Measurements from ENCODE around the gene TXNDC2.

TXNDC2 gene

DNA sequence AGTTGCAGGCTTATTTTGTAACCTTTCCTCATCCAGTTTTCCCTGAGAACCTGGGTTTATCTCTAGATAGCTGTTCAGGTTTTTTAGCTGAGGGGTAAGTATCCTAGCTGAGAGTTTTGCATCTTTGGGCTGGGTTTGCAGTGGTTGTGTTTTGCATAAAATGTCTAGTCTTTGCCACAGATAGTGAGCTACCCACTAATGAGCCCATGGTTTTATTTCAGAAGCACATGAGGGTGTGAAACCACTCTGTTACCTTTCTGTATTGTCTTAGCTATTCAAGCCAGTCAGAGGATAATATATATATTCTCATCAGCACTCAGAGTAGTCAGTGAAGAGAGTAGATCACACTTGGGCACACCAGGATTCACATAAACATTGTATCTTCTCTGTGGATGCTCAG is 24.6 kb upstream of the TXNDC2 start:
- no peak for DNase-seq

DNA sequence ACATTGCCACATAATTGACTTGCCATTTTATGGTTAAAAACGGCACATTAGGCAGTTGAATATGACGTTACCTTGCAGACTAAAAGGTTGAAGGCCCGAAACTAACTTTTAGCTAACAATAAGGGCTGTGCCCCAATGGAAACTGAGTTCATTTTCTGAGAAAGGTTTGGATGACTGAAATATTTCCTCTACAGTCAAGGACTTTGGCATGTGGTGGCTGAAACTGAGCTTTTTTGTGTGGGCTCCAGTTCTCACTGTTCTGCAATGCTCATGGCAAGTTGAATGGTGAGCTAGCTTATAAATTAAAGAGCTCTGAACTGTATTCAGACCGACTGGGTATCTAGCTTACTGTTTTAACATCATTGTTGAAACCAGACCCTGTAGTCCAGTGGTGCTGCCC is 23.8 kb upstream of the TXNDC2 start:
- no peak for DNase-seq

DNA sequence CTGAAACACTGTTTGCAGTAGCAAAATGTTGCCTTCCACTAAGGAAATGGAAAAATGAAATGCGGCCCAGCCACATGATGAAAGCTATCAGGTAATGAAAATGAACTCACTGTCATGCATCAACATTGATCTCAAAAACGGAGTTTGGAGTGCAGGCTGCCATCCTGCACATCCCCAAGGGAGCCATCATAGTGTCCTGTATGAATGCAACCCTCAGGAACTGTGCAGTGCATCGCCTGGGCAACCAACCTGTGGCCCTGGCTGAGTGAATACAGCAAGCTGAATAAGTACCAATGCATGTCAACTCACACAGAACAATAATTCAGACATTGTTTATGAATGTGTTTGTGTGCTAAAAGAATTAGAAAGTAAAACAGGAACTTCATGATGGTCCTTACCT is 23.1 kb upstream of the TXNDC2 start:
- DNase-seq, result no peak

DNA sequence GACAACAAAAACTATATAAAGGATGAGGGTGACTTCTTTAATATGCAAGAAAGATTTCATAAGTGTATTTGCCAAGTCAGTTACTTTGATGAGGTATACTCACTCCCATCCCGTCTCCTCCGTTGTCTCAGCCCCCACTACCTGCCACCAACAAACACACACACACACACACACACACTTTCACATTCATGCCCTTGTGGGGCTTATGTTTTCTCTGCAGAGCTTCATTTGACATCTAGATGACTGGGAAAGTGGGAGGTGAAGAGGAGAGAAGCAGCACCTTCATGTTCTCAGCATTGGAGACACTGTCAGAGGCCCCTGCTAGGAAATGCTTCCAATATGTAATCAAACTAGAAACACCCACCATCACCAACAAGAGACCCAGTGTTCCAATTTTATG is 22.5 kb upstream of the TXNDC2 start:
- no peak for DNase-seq

DNA sequence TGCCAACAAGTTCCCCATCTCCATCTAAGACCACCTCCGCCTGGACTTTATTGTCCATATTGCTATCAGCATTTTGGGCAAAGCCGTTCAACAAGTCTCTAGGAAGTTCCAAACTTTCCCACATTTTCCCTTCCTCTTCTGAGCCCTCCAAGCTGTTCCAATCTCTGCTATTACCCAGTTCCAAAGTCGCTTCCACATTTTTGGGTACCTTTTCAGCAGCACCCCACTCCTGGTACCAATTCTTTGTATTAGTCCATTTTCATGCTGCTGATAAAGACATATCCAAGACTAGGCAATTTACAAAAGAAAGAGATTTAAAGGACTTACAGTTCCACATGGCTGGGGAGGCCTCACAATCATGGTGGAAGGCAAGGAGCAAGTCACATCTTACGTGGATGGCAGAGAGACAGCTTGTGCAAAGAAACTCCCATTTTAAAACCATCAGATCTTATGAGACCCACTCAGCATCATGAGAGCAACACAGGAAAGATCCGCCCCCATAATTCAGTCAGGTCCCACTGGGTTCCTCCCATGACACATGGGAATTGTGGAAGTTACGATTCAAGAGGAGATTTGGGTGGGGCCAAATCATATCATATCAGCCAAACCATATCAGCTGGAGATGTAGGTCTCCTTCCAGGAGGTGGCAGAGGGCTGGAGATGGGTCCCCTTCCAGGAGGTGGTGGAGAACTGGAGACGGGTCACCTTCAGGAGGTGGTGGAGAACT is 19.8 kb upstream of the TXNDC2 start:
- DNase-seq, result no peak

DNA sequence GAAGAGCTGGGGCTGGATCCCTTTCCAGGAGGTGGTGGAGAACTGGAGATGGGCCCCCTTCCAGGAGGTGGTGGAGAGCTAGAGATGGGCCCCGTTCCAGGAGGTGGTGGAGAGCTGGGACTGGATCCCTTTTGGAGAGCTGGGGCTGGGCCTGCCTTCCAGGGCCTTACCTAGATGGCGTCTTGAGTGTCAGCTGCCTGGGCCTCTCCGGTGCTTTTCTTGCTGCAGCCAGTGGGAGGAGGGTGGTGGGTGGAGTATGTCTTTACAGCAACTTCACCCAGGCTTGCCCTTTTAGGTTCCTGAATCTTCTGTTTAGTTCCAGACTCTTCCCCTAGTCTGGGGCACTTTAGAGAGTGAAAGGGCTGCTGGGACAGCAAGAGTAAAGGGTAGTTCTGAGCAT is 19.1 kb upstream of the TXNDC2 start:
- no peak for DNase-seq

DNA sequence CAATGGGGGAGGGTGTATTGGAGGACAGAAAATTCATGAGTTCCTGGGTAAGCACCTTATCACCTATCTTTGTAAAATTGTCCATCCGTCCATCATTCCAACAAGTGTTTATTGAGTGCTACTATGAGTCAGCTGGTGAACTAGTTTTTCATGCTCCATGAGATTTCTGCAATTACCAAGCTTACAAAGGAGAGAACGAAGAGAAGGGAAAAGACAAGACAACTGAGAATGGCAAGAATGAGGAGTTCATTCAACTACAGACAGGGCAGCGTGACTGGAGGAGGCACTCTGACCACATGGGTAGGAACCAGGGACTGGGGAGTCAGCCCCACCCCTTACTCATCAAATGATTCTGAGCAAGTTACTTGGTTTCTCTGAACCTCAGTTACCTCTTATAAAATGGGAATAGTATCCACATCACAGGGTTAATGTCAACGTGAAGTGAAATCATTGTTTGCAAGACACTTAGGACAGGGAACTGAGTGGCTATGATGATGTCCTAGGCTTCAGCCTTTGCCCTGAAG is 18.6 kb upstream of the TXNDC2 start:
- no peak for DNase-seq

DNA sequence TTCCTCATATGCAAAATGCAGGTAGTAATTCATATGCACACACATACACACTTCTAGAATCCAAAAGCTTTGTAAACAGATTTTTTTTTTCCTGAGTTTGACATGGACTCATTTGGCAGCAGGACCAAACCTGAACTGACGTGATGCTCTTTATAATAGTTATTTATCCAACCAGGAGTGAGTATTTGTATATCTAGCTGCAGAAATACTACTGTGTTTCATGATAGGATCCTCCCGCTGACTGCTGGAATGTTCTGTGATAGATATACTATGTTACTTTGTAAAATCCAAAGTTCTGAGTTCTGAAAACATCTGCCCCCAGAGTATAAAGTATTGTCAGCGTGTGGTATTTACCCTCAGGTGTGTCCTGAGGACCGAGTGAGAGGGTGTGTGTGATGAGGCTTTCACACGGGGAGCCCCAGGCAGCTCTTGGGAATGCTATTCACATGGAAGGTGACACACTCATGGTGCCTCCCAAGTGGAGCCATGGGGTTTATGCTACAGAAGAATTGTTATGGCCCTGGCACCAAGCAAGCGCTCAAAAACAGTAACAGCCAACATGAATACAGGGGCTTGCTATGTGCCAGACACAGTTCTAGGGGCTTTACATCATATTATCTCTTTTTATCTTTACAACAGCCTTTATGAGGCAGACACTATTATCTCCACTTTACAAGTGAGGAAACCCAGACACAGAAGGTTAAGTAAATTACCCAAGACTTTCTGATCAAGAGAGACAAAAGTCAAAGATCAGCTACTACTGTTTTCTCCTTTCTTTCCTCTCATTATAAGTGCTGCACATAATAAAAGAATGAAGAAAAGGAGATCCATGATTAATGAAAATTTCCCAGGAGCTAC is 16.7 kb upstream of the TXNDC2 start:
- no peak for DNase-seq

DNA sequence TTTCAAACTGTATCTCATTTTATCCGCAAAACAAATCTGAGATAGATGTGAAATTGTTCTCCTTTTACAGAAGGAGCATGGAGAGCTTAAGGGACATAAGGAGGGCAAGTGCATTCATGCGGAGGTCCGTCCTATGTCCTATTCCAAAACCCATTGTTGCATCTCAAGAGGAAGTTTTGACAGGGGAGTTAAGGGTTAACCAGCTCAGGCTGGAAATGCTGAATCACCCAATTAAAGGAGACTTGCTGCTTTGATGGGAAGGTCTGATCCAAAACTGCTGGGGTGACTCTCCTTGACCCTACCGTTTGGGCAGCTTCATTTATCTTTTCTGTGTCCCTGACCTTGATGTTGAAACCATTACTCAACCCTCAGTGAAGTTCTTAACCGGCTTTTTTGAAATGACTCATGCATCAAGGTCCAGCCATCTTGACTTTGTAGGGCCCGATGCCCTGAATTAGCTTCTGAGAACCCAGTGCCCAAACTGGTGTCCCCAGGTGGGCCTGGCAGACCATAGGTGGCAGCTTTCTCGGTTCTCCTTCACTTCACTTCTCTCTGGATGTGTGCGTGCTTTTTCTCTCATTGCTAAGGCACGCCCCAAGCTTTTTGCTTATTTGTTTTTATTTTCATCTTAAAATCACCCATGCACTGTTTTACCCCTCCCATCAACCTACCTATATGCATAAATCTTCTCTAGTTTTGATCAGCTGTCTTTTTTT is 15.9 kb upstream of the TXNDC2 start:
- no peak for DNase-seq

DNA sequence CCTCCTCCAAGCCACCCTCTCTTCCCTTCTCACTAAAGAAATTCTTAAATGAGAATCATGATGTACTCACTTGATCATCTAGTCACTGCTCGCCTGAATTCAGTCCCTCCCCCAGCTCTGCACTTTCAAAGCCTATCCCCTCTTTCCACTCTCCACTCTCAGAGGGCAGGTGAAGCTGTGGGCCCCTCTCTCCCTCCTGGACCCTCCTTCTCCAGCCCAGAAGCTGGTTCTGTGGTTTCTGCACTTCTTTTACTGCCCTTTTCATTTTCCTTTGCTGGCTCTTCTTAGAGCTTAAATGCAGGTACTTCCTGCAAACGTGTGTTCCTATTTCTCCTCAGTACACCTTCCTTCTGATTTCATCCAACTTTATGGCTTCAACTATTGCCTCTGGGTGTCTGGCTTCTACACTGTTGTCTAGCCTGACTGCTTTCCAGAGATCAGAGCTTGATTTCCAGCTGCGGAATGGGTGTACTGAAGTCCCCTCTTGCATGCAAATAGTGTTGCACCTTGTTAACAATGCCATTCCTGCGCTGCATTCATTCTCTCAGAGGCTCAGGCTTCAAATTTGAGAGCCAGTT is 15.3 kb upstream of the TXNDC2 start:
- DNase-seq, result no peak

DNA sequence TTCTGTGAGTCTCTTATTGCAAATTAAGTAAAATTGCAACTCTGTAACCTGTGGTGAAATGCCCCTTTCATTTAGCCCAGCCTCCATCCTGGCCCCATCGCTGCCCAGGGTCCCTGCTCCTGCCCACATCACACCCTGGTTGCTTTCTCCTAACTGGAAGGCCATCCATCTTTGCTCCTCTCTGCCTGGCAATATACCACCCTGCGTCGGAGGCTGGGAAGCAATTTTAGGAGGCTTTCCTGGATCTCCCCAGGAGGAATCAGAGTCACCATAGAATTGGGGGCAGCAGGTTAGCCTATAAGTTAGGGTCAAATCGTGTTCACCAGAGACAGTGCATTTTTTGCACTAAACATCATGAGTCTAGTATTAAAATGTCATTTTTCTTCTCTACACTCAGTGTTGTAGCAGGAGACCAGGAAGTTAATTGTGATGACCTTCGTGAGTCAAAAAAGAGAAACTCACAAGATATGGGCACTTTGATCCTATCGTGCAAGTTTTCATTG is 14.5 kb upstream of the TXNDC2 start:
- DNase-seq, result no peak

DNA sequence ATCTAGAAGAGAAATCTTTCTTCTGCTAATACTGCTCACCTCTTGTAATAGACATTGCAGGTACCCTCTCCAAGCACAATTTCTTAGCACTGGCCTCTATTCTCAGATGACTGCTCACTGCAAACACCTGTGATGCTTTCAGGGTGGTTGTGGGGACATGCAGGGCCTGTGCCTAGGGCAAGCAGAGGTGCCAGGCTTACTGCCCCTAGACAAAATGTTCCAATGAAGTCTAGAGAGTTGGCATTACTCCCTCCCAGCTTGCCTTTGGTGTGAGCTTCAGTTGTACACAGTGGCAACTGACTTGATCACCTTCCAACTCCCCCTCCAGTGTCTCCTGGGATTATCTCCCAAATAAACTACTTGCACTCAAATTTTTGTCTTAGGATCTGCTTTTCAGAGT is 12.9 kb upstream of the TXNDC2 start:
- no peak for DNase-seq

DNA sequence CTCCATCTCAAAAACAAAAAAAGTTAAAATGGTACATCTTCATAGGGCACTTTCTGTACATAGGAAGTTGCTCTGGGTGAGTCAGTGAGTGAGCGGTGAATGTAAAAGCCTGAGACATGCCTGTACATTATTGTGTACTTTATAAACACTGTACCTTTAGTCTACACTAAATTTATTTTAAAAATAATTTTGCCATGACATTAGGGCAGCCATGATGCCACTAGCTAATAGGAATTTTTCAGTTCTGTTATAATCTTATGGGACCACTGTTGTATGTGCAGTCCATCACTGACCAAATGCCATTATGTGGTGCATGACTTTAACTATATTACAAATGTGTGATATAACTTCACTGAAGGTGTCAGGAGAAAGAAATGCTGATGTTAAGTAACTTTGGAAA is 11.0 kb upstream of the TXNDC2 start:
- no peak for DNase-seq

DNA sequence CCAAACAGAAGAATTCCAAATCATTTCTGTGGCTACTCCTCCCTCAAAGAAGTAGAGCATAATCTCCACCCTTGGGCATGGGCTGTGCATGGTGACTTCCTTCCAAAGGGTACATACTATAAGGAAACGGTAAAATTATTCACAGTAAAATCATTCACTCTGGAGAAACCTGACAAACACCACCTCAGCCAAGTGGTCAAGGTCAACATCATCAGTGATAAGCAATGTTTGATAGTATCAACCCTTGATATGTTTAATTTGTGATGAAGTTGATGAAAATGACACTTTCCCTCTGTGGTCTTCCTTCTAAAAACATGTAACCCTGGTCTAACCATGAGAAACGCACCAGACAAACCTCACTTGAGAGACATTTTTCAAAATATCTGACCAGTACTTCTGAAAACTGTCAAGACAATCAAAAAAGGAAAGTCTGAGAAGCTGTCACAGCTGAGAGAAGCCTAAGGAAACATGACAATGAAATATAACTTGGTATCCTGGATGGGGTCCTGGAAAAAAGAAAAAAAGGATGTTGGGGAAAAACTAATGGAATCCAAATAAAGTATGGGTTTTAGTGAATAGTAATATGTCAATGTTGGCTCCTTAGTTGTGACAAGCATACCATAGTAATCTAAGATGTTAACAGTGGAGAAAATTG is 9.4 kb upstream of the TXNDC2 start:
- no peak for DNase-seq

DNA sequence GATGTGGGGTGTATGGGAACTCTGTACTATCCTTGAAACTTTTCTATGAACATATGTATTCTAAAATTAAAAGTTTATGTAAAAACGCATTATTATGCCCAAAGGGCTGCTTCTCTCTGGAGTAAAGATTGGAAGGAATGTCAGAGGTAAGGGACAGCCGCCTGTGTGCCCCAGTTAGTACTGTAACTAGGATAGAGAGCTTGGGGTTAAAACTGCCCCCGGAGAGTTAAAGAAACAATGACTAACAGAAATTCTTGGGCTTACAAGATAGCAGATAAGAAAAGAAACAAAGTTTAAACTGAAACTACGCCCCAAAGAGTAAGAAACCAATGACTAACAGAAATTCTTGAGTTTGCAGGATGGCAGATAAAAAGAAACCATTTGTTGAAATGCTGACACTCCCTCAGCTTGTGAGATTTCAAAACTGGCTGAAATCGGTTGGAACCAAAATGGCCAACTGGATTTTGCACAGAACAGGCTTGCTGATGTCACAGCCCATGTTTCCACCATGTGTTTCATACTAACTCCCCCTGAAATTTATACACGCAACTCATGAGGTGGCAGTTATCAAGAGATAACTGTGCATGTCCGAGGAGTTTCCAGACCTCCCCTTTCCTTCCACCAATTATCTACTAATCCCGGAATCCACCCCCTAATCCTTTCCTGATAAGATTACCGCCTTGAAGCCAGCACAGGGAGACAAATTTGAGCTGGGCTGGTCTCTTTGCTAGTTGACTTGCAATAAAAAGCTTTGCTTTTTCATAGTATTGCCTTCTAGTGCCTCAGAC is 8.7 kb upstream of the TXNDC2 start:
- no peak for DNase-seq

DNA sequence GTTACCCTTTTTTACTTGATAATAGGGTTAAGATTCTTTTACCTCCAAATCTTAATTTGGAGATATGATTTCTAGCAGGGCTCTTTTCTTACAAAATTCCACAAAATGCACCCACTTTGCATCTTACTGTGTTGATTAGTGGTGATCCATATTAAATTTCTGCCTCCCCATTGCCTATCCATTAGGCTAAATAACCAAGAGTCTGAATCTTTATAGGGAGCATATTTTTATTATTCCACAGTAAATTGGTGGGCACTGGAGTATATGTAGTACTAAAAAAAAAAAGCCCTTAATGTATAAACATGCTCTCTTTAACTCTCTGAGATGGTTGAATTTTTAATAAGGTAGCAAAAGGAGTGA is 8.1 kb upstream of the TXNDC2 start:
- DNase-seq, result no peak

DNA sequence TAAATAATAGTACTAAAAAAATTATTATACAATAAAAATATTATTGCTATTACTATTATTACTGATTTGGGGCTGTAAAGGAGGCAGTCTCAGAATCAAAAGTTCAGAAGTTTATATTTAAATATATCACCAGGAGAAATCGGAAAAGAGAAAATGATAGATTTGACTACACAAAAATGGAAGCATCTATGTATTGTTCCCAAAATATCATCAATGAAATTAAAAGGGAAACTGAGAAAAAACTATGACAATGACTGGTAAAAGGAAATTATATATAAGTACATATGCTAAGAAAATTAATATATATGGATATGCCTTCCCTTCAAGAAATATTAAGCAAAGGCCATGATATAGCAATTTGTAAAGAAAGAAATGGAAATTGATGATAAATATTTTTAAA is 7.7 kb upstream of the TXNDC2 start:
- DNase-seq, result no peak

DNA sequence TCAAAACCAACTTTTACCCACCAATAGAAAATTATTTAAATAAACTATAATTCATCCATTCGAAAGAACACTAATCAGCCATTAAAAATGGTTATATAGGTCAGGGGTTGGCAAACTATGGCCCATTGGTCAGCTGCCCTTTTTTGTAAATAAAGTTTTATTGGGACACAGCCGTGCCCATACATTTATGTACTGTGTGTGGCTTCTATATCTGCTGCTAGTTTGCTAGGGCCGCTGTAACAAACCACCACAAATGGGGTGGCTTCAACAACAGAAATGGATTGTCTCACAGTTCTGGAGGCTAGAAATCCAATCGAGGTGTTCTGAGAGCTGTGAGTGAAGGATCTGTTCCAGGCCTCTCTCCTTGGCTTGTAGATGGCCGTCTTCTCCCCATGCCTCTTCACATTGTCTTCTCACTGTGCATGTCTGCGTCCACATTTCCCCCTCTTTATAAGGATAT is 7.0 kb upstream of the TXNDC2 start:
- DNase-seq, result no peak

DNA sequence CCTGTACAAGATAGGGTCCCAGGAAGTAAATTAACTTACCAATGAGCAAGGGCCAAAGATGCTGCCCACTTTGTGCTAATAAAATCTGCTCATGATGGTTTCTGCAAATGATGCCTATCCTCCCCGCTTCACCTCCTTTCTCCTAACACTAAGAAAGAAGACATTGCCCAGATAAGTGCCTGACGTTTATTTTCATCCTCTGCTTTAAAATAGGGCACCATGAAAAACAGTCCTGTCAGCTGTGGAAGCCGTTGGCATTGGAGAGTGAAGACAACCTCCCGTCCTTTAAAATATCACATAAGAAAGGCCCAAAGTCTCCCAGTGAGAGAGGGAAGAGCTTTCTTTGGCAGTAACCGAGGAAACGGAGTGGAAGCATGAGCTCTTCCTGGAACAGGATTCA is 1.7 kb upstream of the TXNDC2 start:
- no peak for DNase-seq

DNA sequence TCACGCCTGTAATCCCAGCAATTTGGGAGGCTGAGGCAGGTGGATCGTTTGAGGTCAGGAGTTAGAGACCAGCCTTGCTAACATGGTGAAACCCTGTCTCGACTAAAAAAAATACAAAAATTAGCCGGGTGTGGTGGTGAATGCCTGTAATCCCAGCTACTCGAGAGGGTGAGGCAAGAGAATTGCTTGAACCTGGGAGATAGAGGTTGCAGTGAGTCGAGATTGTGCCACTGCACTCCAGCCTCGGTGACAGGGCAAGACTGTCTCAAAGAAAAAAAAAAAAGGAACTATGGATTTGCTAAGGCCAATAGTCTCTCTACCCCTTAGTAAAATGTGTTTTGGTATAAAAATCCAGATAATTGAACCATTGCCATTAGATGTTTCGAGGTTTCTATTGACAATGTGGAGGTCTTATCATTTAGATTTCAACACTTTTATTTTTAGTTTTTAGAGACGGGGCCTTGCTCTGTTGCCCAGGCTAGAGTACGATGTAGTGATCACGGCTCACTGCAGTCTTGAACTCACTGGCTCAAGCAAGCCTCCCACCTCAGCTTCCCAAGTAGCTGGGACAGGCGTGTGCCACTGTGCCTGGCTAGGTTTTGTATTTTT is 1.1 kb upstream of the TXNDC2 start:
- DNase-seq, result no peak

DNA sequence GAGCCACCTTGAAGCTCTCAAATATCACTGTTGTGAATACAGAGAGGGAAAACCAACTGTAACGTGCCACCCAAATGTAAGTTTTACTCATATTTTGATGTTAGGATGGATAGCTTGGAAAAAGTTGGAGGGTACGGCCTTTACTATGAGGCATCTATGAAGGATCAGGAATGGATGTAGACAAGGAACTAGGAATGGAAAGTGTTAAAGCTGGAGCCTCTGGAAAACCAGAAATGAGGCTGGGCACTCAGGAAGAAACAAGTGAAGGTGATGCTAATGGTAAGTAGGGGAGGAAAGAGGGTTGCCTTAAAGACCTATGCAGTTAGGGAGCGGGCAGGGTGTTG is 204 bp downstream of the TXNDC2 start:
- DNase-seq, result no peak
